ENCODE data around the gene SLC6A19.

Gene SLC6A19

GRCh38 chr5:1181451-1182359 lies 19.7 kb upstream of the SLC6A19 start:
- DNase-seq = no peak

GRCh38 chr5:1182360-1182632 lies 19.1 kb upstream of the SLC6A19 start:
- no peak for DNase-seq

GRCh38 chr5:1182633-1183423 lies 18.6 kb upstream of the SLC6A19 start:
- DNase-seq = no peak

DNA sequence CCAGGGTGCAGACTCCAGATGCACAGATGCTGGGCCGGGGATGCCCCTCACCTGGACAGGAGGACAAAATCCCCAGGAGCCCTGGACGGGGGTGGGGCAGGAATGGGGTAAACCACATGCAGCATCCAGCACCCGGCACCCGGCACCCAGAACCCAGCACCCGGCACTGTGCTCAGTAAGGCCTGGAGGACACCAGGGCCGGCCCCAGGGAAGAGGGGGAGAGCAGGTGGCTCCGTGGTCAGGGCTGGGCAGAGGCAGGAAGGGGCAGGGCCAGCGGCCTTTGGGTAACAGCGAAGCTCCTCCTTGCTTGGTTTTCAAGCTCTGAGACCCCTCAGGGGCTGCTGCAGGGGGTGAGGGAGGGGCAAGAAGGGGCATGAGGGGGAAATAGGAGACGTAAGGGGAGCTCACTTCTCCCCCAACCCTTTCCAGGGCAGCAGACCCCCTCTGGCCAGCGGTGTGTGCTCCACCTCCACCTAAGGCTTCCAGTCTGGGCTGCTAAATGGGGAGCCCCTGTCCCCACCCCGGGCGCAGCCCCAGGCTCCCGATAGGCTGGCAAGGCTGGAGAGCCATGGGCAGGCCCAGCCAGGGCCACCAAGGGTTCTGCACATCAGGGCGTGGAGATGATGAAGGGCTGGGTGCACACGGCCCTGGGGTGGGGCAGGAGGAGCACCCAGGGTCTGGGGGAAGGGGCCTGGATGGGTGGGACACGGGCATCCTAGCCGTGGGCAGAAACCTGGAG lies 17.8 kb upstream of the SLC6A19 start:
- DNase-seq = no peak

DNA sequence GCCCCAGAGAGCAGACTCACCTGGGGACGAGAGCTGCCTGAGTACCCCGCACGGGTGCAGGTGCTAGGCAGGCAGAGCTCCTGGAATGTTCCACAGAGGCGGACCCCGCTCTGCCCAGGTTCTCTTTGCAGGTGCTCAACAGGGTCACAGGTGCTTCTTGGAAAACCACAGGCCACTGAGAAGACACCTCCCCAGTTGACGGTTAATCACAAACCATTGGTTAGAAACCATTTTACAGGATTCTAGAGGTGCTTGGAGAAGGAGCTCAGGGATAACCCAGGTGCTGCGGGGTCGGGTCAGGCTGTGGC lies 17.3 kb upstream of the SLC6A19 start:
- DNase-seq = no peak

DNA sequence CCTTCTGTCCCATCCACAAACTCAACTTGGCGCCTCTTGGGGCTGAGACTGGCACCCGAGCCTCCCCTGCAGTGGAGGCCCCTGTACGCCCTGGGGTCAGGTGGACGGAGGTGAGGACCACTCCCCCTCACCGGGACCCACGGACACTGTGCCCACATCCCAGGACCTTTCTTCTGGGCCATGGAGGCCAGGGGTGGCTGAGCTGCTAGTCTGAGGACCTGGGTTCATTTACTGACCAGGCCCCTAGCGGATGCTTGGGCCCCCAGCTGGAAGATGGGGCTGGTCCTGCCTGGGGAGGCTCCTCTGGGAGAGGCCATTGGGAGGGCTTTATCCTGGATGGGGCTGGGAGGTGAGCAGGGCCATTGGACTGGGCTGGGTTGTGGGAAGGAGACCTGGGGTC lies 16.9 kb upstream of the SLC6A19 start:
- DNase-seq = no peak

DNA sequence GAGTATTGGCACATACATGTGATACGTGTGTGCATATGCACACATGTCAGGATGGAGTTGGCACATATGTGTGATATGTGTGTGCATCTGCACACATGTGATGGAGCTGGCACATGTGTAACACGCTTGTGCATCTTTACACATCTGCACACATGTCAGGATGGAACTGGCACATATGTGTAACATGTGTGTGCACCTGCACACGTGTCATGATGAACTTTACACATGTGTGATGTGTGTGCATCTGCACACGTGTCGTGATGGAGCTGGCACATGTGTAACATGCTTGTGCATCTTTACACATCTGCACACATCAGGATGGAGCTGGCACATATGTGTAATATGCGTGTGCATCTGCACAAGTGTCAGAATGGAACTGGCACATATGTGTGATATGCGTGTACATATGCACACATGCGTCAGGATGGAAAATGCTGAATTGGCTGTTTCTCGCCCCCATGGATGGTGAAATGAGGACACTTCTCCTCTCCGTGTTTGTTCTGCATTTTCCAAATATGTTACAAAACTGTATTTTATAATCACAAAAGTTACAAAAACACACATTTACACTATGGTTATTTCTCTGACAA lies 16.3 kb upstream of the SLC6A19 start:
- DNase-seq = no peak

DNA sequence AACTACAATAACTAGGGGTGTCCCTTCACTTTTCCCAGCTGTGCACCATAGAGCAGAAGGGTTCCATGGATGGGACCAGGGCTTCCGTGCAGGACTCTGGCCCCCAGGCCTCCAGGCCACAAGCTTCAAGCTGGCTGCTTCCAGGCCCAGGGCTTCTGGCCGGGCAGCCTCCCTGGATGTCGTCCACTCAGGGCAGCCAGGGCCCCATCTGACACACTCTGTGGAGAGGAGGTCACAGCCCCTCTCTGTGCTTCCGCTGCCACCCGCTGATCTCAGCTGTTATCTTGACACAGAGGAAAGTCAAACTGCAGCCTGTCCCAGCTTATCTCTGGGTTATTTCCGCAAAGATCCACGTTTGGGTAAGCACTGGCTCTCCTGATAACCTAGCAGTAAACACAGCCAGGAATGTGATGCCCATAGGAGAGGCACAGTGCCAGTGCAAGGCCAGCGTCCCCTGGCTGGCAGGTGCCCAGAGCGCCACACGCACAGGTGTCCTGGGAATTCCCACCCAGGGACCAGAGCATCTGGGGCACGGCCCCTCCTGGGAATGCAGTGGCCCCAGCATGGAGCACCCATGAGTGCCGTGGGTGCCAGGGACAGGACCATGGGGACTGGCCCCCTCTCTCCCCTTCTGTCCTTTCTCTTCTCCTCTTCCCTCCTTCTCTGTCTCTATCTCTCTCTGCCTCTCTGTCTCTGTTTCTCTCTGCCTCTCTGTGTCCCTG lies 15.6 kb upstream of the SLC6A19 start:
- DNase-seq = no peak

GRCh38 chr5:1186351-1187233 lies 14.8 kb upstream of the SLC6A19 start:
- no peak for DNase-seq

DNA sequence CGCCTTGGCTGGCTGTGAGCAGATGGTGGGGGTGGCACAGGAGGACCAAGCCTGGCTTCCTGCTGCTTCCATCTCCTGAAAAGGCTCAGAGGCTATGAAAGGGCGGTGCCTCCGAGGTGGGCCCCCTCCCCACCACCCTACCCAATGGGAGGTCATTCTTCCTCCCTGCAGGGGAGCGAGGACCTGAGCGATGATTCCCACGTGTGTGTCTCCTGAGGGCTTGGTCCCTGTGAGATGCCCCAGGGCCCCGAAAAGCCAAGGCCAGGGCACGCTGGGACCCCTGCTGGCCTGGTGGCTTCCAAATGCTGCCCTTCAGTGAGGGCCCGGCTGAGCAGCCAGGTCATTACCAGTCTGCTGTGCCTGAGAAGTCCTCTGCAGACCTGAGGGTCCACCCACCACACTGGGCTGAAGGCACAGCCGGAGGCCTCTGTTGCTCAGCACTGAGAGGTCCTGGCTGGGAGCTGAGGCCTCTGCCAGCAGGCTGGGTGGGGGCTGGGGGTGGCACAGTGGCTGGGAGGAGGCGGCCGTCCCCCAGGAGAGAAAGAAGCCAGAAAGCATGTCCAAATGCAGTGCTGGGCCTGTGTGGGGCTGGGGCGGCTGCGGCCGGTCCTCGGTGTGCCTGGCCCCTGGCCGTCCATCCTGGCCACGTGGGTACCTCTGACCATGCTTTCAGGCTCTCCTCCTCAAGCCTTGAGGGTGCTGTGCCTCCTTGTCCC lies 14.0 kb upstream of the SLC6A19 start:
- no peak for DNase-seq

DNA sequence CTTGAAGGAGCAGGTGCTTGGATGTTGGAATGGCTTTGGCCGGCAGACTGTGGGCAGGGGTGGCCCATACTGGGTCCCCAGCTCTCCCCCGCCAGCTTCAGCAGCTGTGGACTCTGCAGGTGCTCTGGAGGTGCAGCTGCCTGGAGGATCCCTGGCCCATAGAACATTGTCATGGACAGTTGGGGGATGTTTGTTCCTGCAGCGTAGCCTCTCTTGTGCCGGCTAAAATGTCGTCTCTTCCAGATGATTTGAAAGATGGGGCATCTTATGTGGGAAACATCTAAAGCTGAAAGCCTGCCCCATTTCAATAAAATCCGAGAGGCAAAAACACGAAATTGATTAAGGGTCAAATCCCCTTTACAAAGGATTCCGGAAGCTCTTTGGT lies 13.5 kb upstream of the SLC6A19 start:
- DNase-seq = no peak

DNA sequence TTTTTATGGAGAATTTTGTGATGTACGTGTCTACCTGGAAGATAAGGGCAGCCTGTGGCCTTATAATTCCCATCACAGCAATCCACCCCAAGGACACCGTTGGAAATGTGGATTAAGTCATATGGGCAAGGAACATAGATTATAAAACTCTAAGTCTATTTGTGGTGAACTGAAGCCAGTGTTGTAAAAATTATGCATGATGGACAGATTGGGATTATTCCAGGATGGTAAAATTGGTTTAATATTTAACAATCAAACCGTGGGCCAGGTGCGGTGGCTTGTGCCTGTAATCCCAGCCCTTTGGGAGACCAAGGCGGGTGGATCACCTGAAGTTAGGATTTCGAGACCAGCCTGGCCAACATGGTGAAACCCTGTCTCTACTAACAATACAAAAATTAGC lies 12.9 kb upstream of the SLC6A19 start:
- DNase-seq = no peak

- no peak for DNase-seq
These were observed 12.1 kb upstream of the SLC6A19 start for GRCh38 chr5:1189269-1189668.

- no peak for DNase-seq
These were observed 11.1 kb upstream of the SLC6A19 start for GRCh38 chr5:1190278-1190677.

- no peak for DNase-seq
These were observed 10.6 kb upstream of the SLC6A19 start for GRCh38 chr5:1190837-1191239.

- no peak for DNase-seq
These were observed 8.3 kb upstream of the SLC6A19 start for GRCh38 chr5:1192971-1193590.

DNA sequence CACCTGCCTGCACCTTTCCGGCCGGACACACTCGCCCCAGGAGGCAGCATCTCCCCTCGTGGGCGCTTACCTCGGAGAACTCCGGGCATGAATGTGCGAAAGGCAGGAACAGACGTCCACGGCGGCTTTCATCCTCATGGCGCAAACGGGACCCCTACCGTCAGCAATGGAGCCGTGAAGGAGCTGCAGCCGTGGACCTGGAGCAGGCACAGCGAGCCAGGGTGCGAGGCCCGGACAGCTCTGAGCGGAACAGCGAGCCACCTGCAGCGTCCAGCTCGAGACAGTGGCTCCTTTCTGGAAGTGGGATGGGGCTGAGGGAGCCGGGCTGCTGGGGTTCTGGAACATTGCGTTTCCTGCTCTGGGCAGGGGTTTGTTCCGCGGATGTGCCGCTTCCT lies 7.8 kb upstream of the SLC6A19 start:
- no peak for DNase-seq

GRCh38 chr5:1194378-1194777 lies 7.0 kb upstream of the SLC6A19 start:
- no peak for DNase-seq

GRCh38 chr5:1195439-1195838 lies 6.0 kb upstream of the SLC6A19 start:
- no peak for DNase-seq

DNA sequence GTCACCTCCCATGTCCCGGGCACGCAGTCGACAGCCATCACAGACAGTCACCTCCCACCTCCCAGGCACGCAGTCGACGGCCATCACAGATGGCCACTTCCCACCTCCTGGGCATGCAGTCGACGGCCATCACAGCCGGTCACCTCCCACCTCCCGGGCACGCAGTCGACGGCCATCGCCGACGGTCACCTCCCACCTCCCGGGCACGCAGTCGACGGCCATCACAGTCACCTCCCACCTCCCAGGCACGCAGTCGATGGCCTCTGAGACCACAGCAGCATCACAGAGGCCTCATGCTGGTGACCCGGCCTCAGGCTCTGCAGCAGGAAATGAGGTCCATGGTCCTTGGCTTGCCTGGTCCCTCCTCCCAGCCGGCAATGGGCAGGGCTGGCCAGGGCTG lies 5.5 kb upstream of the SLC6A19 start:
- DNase-seq = no peak

GRCh38 chr5:1196562-1196961 lies 4.8 kb upstream of the SLC6A19 start:
- no peak for DNase-seq

Data from GOT3 (cell line).